Measurements from ENCODE around the gene PIGC. TPM values are rescaled to one million over a fixed set of nuclear protein-coding genes. Genes with fewer than 3 reads are reported as not detected.

The PIGC gene
- total and polyA plus RNA-seq, 2 donors (not counting 3 experiments of a cell fraction or from before 2014, with no cell fraction given) = 16.1 to 25.8 TPM

- dilution Hi-C loops (cut with MboI; ENCODE audit: extremely low pct_ligation_motif_present, low sequenced_read_pairs) = loop anchor here (25.0 kb wide), 1 partner anchor 388 kb away; no protein-coding TSS in a partner anchor
- Histone ChIP-seq H3K27ac (ENCODE audit: insufficient read depth, low read depth, low read length) (no peak overlapping the region), H3K4me1 (ENCODE audit: control insufficient read depth, extremely low read depth, insufficient read depth, low read length) (peaks cover 23% of the 10 kb centered on the region), H3K79me2 (ENCODE audit: control insufficient read depth, insufficient read depth, low read length) (no peaks in the 10 kb centered on the region), H3K4me2 (ENCODE audit: insufficient read depth, low read length) (no peak overlapping the region), H3K4me3 (replicated peaks in 1 of 3; ENCODE audit: insufficient read depth in 1 of 3, low read depth in 1 of 3, low read length in 3 of 3) (no peak overlapping the region), H4K20me1 (replicated peaks; ENCODE audit: control insufficient read depth, extremely low read depth, insufficient read depth, low read length) (no peaks in the 10 kb centered on the region), H3K27me3 (ENCODE audit: control insufficient read depth in 2 of 2, insufficient read depth in 2 of 2, low read length in 2 of 2) (no peaks in the 10 kb centered on the region), H3K9ac (replicated peaks; ENCODE audit: extremely low read depth, insufficient read depth, low read length) (no peak overlapping the region), H2AFZ (ENCODE audit: low read depth, low read length) (peak overlapping the region; percentile 67), H3K9me3 (replicated peaks; ENCODE audit: control insufficient read depth, insufficient read depth, low read length) (no peaks in the 10 kb centered on the region), H3K36me3 (ENCODE audit: control insufficient read depth in 2 of 2, extremely low read depth in 1 of 2, insufficient read depth in 2 of 2, low read length in 2 of 2) (no peaks in the 10 kb centered on the region), H3K9me1 (replicated peaks; ENCODE audit: control insufficient read depth, extremely low read depth, insufficient read depth, low read length) (no peaks in the 10 kb centered on the region)
- TF ChIP-seq POLR2AphosphoS5 (IDR thresholded peaks at IDR 0.05; ENCODE audit: insufficient read depth, low read depth, low read length) (no peak), MYC (IDR thresholded peaks at IDR 0.05; ENCODE audit: low read depth, low read length) (no peak), CTCF (IDR thresholded peaks at IDR 0.05; ENCODE audit: extremely low read depth in 1 of 2, insufficient read depth in 1 of 2, low read depth in 1 of 2, low read length in 2 of 2) (no peak), FOS (IDR thresholded peaks at IDR 0.05; ENCODE audit: borderline replicate concordance, insufficient read depth, low read length) (no peak), MAX (IDR thresholded peaks at IDR 0.05; ENCODE audit: insufficient read depth, insufficient read length) (no peak), GATA2 (IDR thresholded peaks at IDR 0.05; ENCODE audit: insufficient read depth, insufficient read length, low read depth, low read length) (no peak), JUN (IDR thresholded peaks at IDR 0.05; ENCODE audit: borderline replicate concordance, insufficient read depth, insufficient read length, low read depth) (no peak), POLR2A (IDR thresholded peaks at IDR 0.05; ENCODE audit: low read depth, low read length) (no peak), EZH2 (IDR thresholded peaks at IDR 0.05; ENCODE audit: borderline replicate concordance, low read depth, low read length, severe bottlenecking) (no peak)
- DNase-seq (ENCODE audit: low read depth, low spot score) (no peak), FAIRE-seq (no peak)
- intact Hi-C loops (cut with micrococcal nuclease) = loop anchor here (1.0 to 2.0 kb wide), 10 partner anchors 42 to 398 kb away; no protein-coding TSS in a partner anchor
- ChIA-PET POLR2A (interaction anchor here (0.7 to 0.8 kb wide), 2 partner anchors 133 to 398 kb away, joined by 3 read pairs; no protein-coding TSS in a partner anchor), CTCF (interaction anchor here (0.7 to 6.1 kb wide), 70 partner anchors 9 to 599 kb away, joined by 3 to 142 read pairs (median 5); partner anchors contain the start of gene C1orf105)
- BruUV-seq (replicated peaks) = no TSS peak
Observed at GRCh38 chr1:172399756-172400721, 43.8 kb downstream of the PIGC start.
